ENCODE data around the gene CCDC81.

DNA sequence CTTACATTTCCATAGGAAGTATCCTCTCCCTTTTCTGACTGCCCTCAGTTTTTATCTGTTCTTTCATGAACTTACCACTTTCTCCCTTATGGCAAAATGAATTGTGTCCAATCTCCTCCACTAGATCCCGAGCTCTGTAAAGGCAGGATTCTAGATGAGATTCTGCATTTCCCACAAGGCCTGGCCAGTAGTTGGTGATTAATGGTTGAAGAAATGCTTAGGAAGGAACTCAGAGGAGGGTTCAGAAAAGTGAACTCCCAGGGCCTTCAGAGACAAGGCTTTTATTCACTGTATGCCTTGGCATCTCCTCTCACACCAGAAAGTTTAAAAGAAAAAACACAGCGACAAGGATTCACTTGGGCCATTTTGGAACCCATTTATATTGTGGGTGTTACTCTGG, 66.2 kb downstream of the CCDC81 start:
- no peak for TF ChIP-seq CTCF (IDR thresholded peaks at IDR 0.05; ENCODE audit: low read depth, low read length)
- no peak for TF ChIP-seq EZH2phosphoT487 (IDR thresholded peaks at IDR 0.05; ENCODE audit: low read depth)

Measured in OCI-LY3 (cell line).